Liver (tissue), 3 donors: ENCODE measurements around the gene EFHB.

Experiments
- EGR1 ChIP-seq, 2 donors: IDR thresholded peaks; 2 replicates each; pipeline ENCODE4 v1.6.1; 2016 to 2018; ENCODE audit warnings: antibody characterized with exemption in 2 of 2, low read depth in 2 of 2
- FOXA1 ChIP-seq: IDR thresholded peaks from 2 replicates; pipeline ENCODE4 v1.6.1; 2016; ENCODE audit warnings: antibody characterized with exemption
- FOXA2 ChIP-seq: IDR thresholded peaks from 2 replicates; pipeline ENCODE4 v1.6.1; 2016; ENCODE audit warnings: antibody characterized with exemption
- GABPA ChIP-seq, 2 donors: IDR thresholded peaks in 1 of 2; conservative IDR thresholded peaks in 1 of 2; 2 replicates each; pipeline ENCODE4 v1.6.1; 2016; ENCODE audit warnings: antibody characterized with exemption in 2 of 2, mild to moderate bottlenecking in 1 of 2, moderate library complexity in 1 of 2
- HNF4A ChIP-seq, 2 donors: conservative IDR thresholded peaks; 2 replicates each; pipeline ENCODE4 v1.6.1; 2016; ENCODE audit warnings: antibody characterized with exemption in 2 of 2, mild to moderate bottlenecking in 2 of 2
- RAD21 ChIP-seq, 2 donors: IDR thresholded peaks; 2 replicates each; pipeline ENCODE4 v1.6.1; 2016; ENCODE audit warnings: antibody characterized with exemption in 2 of 2, mild to moderate bottlenecking in 2 of 2
- REST ChIP-seq: IDR thresholded peaks from 2 replicates; pipeline ENCODE4 v1.6.1; 2016; ENCODE audit warnings: antibody characterized with exemption, mild to moderate bottlenecking
- SP1 ChIP-seq: IDR thresholded peaks from 2 replicates; pipeline ENCODE4 v1.6.1; 2018; ENCODE audit warnings: antibody characterized with exemption, mild to moderate bottlenecking
- TAF1 ChIP-seq: conservative IDR thresholded peaks from 2 replicates; pipeline ENCODE4 v1.6.1; 2016; ENCODE audit warnings: antibody characterized with exemption, mild to moderate bottlenecking
- TF ChIP-seq, protein P1 (sequence below): IDR thresholded peaks from 2 replicates; pipeline ENCODE4 v1.6.1; 2016; ENCODE audit warnings: antibody characterized with exemption
- TF ChIP-seq, protein P2 (sequence below): fragments of 150-350 bp; IDR thresholded peaks from 2 replicates; pipeline ENCODE4 v1.5.1; 2017; ENCODE audit warnings: improper control_type of control experiment, low read depth, low read length; ENCODE audit not compliant: missing input control
- donor health status: healthy.
- donor health status: healthy.

DNA sequence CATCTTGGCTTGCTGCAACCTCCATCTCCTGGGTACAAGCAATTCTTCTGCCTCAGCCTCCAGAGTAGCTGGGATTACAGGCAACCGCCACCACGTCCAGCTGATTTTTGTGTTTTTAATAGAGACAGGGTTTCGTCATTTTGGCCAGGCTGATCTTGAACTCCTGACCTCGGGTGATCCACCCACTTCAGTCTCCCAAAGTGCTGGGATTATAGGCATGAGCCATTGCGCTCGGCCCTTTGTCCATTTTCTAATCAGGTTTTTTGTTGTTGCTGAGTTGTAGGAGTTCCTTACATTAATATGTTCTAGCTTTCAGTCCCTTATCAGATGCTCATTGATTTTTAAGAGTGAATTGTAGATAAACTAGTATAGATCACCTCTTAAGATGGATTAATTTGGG lies 33.2 kb upstream of the EFHB start:
- TF ChIP-seq SP1 (no peak), HNF4A (conservative IDR thresholded peaks at IDR 0.05) (no peak), TAF1 (no peak), FOXA1 (no peak), RAD21 (IDR thresholded peaks at IDR 0.05) (no peak), FOXA2 (no peak), EGR1 (IDR thresholded peaks at IDR 0.05; ENCODE audit: low read depth in 2 of 2) (no peak), REST (no peak), GABPA (IDR thresholded peaks at IDR 0.05 in 1 of 2, conservative IDR thresholded peaks at IDR 0.05 in 1 of 2) (no peak)
- TF ChIP-seq, protein P1, sequence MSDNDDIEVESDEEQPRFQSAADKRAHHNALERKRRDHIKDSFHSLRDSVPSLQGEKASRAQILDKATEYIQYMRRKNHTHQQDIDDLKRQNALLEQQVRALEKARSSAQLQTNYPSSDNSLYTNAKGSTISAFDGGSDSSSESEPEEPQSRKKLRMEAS, result no peak
- TF ChIP-seq, protein P2, sequence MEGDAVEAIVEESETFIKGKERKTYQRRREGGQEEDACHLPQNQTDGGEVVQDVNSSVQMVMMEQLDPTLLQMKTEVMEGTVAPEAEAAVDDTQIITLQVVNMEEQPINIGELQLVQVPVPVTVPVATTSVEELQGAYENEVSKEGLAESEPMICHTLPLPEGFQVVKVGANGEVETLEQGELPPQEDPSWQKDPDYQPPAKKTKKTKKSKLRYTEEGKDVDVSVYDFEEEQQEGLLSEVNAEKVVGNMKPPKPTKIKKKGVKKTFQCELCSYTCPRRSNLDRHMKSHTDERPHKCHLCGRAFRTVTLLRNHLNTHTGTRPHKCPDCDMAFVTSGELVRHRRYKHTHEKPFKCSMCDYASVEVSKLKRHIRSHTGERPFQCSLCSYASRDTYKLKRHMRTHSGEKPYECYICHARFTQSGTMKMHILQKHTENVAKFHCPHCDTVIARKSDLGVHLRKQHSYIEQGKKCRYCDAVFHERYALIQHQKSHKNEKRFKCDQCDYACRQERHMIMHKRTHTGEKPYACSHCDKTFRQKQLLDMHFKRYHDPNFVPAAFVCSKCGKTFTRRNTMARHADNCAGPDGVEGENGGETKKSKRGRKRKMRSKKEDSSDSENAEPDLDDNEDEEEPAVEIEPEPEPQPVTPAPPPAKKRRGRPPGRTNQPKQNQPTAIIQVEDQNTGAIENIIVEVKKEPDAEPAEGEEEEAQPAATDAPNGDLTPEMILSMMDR, result no peak
